ENCODE measurements around the gene ARHGEF40. TPM values are rescaled to one million over a fixed set of nuclear protein-coding genes. Genes with fewer than 3 reads are reported as not detected.

Gene ARHGEF40
- total RNA-seq, 1 experiment from 2014 or later = 71.4 TPM

- H2AK5ac ChIP-seq (ENCODE audit: insufficient read length, low read length) = no peak overlapping the region
- H3K23ac ChIP-seq (ENCODE audit: insufficient read length, low read depth, low read length) = no peak overlapping the region
- Mint-ChIP-seq H3K4me3 (peak overlapping the region; percentile 88 to 96; a peak in 4 of 5 replicates), H3K36me3 (ENCODE audit: insufficient read depth in 1 of 3, low read depth in 3 of 3) (peaks cover 38 to 56% (median 51%) of the 10 kb centered on the region in 3 experiments), H3K27me3 (ENCODE audit: low read depth) (peaks cover 8% of the 10 kb centered on the region), H3K9me3 (no peaks in the 10 kb centered on the region), H3K27ac (no peak overlapping the region; a peak in 1 of 7 replicates), H3K4me1 (peaks cover 23 to 24% of the 10 kb centered on the region in 2 experiments)
- no peak overlapping the region for H3K14ac ChIP-seq (ENCODE audit: insufficient read depth, low read length)
- no peak for TF ChIP-seq CTCF (conservative IDR thresholded peaks at IDR 0.05)
- no peak overlapping the region for H2BK20ac ChIP-seq (ENCODE audit: low read depth, low read length, poor library complexity, severe bottlenecking)
- no peak overlapping the region for H3K18ac ChIP-seq (ENCODE audit: insufficient read length, low read depth, low read length)
- H2BK120ac ChIP-seq (ENCODE audit: low read depth, low read length, poor library complexity, severe bottlenecking) = no peak overlapping the region
- no peak overlapping the region for H2BK15ac ChIP-seq (ENCODE audit: low read depth, low read length)
- H3K4me2 ChIP-seq (ENCODE audit: insufficient read depth, insufficient read length, low read length) = no peak overlapping the region
- no peak overlapping the region for H3K4ac ChIP-seq (ENCODE audit: low read depth, low read length)
- H3K79me1 ChIP-seq (ENCODE audit: insufficient read depth, low read depth, low read length, poor library complexity, severe bottlenecking) = no peaks in the 10 kb centered on the region
- no peak for DNase-seq
- H4K8ac ChIP-seq (replicated peaks; ENCODE audit: insufficient read length, low read depth, low read length) = no peak overlapping the region
- no peak overlapping the region for H3K9ac ChIP-seq (ENCODE audit: extremely low read depth, insufficient read length, low read length)
- no peak overlapping the region for H3K27ac ChIP-seq (ENCODE audit: insufficient read length, low read depth, low read length)
- no peak overlapping the region for H3T11ph ChIP-seq (ENCODE audit: low read length)
- H3K9me3 ChIP-seq (ENCODE audit: control insufficient read depth, low read depth, low read length) = no peaks in the 10 kb centered on the region
- H4K91ac ChIP-seq (ENCODE audit: insufficient read length, low read depth, low read length) = no peak overlapping the region
- H3K4me1 ChIP-seq (ENCODE audit: insufficient read depth, low read length) = peaks cover 4% of the 10 kb centered on the region; the same call in 1 of the 2 replicates
- no CpG with 5 or more reads among the region's 9 CpGs for WGBS (ENCODE audit: extremely low coverage, insufficient read length, low lambda C conversion rate)
- no peaks in the 10 kb centered on the region for H3K79me2 ChIP-seq (ENCODE audit: insufficient read depth, low read length)
- H3K23me2 ChIP-seq (ENCODE audit: insufficient read length, low read depth, low read length, poor library complexity, severe bottlenecking) = peaks cover 31% of the 10 kb centered on the region
- H2BK12ac ChIP-seq (ENCODE audit: insufficient read length, low read depth, low read length) = no peak overlapping the region
- H2BK5ac ChIP-seq (ENCODE audit: insufficient read length, low read length) = no peak overlapping the region
- H2AFZ ChIP-seq (ENCODE audit: low read length) = no peak overlapping the region
- H3K27me3 ChIP-seq (ENCODE audit: insufficient read depth, low read length) = no peaks in the 10 kb centered on the region
- H3K56ac ChIP-seq (ENCODE audit: insufficient read length, low read depth, low read length) = no peak overlapping the region
- no peaks in the 10 kb centered on the region for H4K20me1 ChIP-seq (ENCODE audit: control insufficient read depth, insufficient read depth, insufficient read length)
- H4K5ac ChIP-seq (ENCODE audit: insufficient read length, low read depth, low read length) = no peak overlapping the region
These were observed 2.8 kb downstream of the ARHGEF40 start for GRCh38 chr14:21072781-21073339.
